ENCODE results near the gene PRCC.

Gene PRCC

GRCh38 chr1:156844102-156844501 is 76.8 kb downstream of the PRCC start:
- no peak for DNase-seq (ENCODE audit: low spot score)

GRCh38 chr1:156844638-156845037 is 77.3 kb downstream of the PRCC start:
- DNase-seq (ENCODE audit: low spot score) = no peak

GRCh38 chr1:156845055-156845952 is 78.0 kb downstream of the PRCC start:
- no peak for DNase-seq (ENCODE audit: low spot score)

GRCh38 chr1:156845953-156846545 is 78.7 kb downstream of the PRCC start:
- no peak for DNase-seq (ENCODE audit: low spot score)

- no peak for DNase-seq (ENCODE audit: low spot score)
Observed at GRCh38 chr1:156846643-156847042, 79.3 kb downstream of the PRCC start.

GRCh38 chr1:156847591-156848460 is 80.5 kb downstream of the PRCC start:
- no peak for DNase-seq (ENCODE audit: low spot score)

GRCh38 chr1:156848461-156849150 is 81.3 kb downstream of the PRCC start:
- DNase-seq (ENCODE audit: low spot score) = no peak

GRCh38 chr1:156849151-156849496 is 81.8 kb downstream of the PRCC start:
- no peak for DNase-seq (ENCODE audit: low spot score)

Measured in hematopoietic multipotent progenitor cell treated with erythropoietin and hydrocortisone succinate and interleukin-3 and kit ligand, for 15 days (in vitro differentiated cells).